Pancreas (tissue), 10 donors: ENCODE results near the gene MGMT. TPM values are rescaled to one million over a fixed set of nuclear protein-coding genes. Genes with fewer than 3 reads are reported as not detected.

Source experiments
- ATAC-seq, 4 donors: fragments of 200-7000 bp; cut with Tn5 transposase; one replicate each; pipeline versions ENCODE4 v1.8.0 to v1.9.1; 2020; ENCODE audit warnings: mild to moderate bottlenecking in 4 of 4, moderate library complexity in 4 of 4
- DNase-seq, 6 donors: peaks; one replicate each; pipeline ENCODE4 v3.0.0-alpha.2; 2020
- FAIRE-seq: peaks from 2 replicates; lab custom pipeline; 2012; peaks lifted over from hg19 to GRCh38; lab: Jason Lieb, UNC
- H3K27ac ChIP-seq, 4 donors: fragments of 200-600 bp; sonication (generic); 1 replicate in 3 of 4; 2 replicates in 1 of 4; pipeline versions ENCODE4 v1.5.0 to v1.8.0; 2020
- H3K27me3 ChIP-seq, 4 donors: fragments of 200-600 bp; one replicate each; pipeline ENCODE4 v1.8.0; 2021
- H3K36me3 ChIP-seq, 3 donors: fragments of 200-600 bp; sonication (generic) in 1 of 3; one replicate each; pipeline versions ENCODE4 v1.5.0 to v1.8.0; 2020 to 2021
- H3K4me1 ChIP-seq, 3 donors: fragments of 200-600 bp; one replicate each; pipeline ENCODE4 v1.8.0; 2021
- H3K4me3 ChIP-seq, 4 donors: fragments of 200-600 bp; sonication (generic) in 2 of 4; one replicate each; pipeline versions ENCODE4 v1.5.0 to v1.8.0; 2020 to 2021
- H3K9me3 ChIP-seq, 4 donors: fragments of 200-600 bp; one replicate each; pipeline ENCODE4 v1.8.0; 2021
- WGBS, 2 donors: extraction: QIAGEN DNeasy Blood & Tissue Kit; methylation state at CpG; one replicate each; pipeline ENCODE4 v1.1.7; 2013; 5-methylcytosine and 5-hydroxymethylcytosine counted together
- intact Hi-C, 3 donors: fragments of 100-400 bp; cut with DNase I; formaldehyde crosslinking; loops; one replicate each; pipeline versions ENCODE4 v1.11.1 to v1.14.2; 2022
- polyA plus RNA-seq, 2 donors: library from polyadenylated mRNA; stranded (reverse); fragments of 200-250 nt; gene quantifications; one replicate each; pipeline ENCODE4 v1.2.3, GENCODE V29; 2013
- total RNA-seq, 6 donors: library from RNA; stranded (reverse); fragmentation: NEBNext Ultra II Directional in 4 of 6; extraction: Animal tissue kit (Norgen Biotek cat#: 25700) in 4 of 6; gene quantifications; one replicate each; pipeline versions ENCODE4 v1.2.1 to v1.2.4, GENCODE V29; 2021 to 2023
- TF ChIP-seq, protein P1 (sequence below), 4 donors: fragments of 200-600 bp; sonication (generic) in 3 of 4; IDR thresholded peaks; one replicate each; pipeline versions ENCODE4 v1.5.0 to v1.8.0; 2021; ENCODE audit warnings: antibody characterized with exemption in 4 of 4
- donor health status: healthy with polysubstance abuse.
- donor health status: DM: no; HTN: no; CAD: no; lungs with moderate emphysema.
- donor health status: DM: no; HTN: no; CAD: no.
- donor health status: control.
- donor health status: control.
- donor health status: Bipolar disorder and iron deficiency.
- donor health status: DM: yes; HTN: yes; CAD: no.
- donor health status: DM: no; HTN: no; CAD: no.
- donor health status: DM: no; HTN: no; CAD: no.
- donor health status: DM: yes; HTN: yes; CAD: no.

Gene MGMT
- total and polyA plus RNA-seq, 8 donors = 9.1 to 18.6 (median 12.0) TPM

DNA sequence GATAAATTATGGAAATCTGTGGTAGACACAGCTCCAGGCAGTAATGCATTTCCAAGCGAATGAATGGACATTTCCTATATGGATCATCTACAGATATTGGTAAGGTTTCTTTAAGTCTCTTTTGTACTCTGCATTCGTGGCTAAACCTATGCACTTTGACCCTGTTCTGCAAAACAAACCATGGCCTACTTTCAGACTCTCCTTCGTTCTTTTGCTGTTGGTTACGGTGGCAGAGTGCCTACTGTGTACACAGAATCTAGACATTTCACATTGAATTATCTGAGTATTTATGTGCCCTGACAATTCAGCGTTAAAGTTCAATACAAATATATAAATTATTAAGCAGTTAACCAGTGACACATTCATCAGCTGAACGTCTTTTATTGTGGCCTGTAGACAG, 93.3 kb downstream of the MGMT start:
- Histone ChIP-seq H3K36me3 (no peaks in the 10 kb centered on the region), H3K27me3 (no peaks in the 10 kb centered on the region), H3K9me3 (no peaks in the 10 kb centered on the region), H3K4me3 (no peak overlapping the region), H3K27ac (no peak overlapping the region), H3K4me1 (no peaks in the 10 kb centered on the region)
- TF ChIP-seq, protein P1, sequence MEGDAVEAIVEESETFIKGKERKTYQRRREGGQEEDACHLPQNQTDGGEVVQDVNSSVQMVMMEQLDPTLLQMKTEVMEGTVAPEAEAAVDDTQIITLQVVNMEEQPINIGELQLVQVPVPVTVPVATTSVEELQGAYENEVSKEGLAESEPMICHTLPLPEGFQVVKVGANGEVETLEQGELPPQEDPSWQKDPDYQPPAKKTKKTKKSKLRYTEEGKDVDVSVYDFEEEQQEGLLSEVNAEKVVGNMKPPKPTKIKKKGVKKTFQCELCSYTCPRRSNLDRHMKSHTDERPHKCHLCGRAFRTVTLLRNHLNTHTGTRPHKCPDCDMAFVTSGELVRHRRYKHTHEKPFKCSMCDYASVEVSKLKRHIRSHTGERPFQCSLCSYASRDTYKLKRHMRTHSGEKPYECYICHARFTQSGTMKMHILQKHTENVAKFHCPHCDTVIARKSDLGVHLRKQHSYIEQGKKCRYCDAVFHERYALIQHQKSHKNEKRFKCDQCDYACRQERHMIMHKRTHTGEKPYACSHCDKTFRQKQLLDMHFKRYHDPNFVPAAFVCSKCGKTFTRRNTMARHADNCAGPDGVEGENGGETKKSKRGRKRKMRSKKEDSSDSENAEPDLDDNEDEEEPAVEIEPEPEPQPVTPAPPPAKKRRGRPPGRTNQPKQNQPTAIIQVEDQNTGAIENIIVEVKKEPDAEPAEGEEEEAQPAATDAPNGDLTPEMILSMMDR (IDR thresholded peaks at IDR 0.05) = no peak
- WGBS, 2 donors = 61 to 63% methylated on average over 6 of the region's 6 CpGs
- no peak for ATAC-seq
- no peak for DNase-seq
- FAIRE-seq = no peak
- intact Hi-C loops = no loop called here

- no peak for ATAC-seq
- intact Hi-C loops = no loop called here
Measured at GRCh38 chr10:129562487-129562886, 95.4 kb downstream of the MGMT start.

DNA sequence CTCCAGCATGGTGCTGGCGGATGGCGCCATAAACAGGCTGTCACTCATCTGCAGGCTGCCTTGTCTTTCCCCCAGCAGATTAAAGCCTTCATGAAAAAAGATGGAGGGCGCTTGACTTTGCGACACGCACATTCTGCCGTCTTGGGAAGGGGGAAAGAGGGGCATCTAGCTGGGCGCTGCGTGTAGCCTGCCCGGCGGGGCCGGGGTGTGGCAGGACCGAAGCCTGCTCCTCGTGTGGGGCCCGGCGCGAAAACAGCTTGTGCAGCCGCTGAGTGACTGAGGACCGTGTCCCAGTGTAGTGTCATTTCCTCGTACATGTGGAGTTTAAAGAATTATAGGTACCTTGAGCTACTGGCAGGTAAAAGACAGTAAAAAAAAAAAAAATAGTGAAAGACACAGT, 97.9 kb downstream of the MGMT start:
- no peaks in the 10 kb centered on the region for H3K4me1 ChIP-seq
- WGBS, 2 donors = 96 to 97% methylated on average over 19 of the region's 19 CpGs
- ATAC-seq = no peak
- H3K9me3 ChIP-seq = no peaks in the 10 kb centered on the region
- no peaks in the 10 kb centered on the region for H3K36me3 ChIP-seq
- no peak overlapping the region for H3K4me3 ChIP-seq
- H3K27ac ChIP-seq = no peak overlapping the region
- H3K27me3 ChIP-seq = no peaks in the 10 kb centered on the region
- no peak for FAIRE-seq
- intact Hi-C loops = no loop called here
- no peak for DNase-seq
- TF ChIP-seq, protein P1 (IDR thresholded peaks at IDR 0.05) = no peak

More at GRCh38 chr10:129562487-129562886, 95.4 kb downstream of the MGMT start:
- no peaks in the 10 kb centered on the region for H3K27me3 ChIP-seq
- no peak overlapping the region for H3K27ac ChIP-seq
- no peaks in the 10 kb centered on the region for H3K36me3 ChIP-seq
- FAIRE-seq (no peak), DNase-seq (no peak)
- H3K4me1 ChIP-seq = no peaks in the 10 kb centered on the region
- H3K4me3 ChIP-seq = no peak overlapping the region
- 86 to 93% methylated on average over 8 of the region's 8 CpGs for WGBS, 2 donors
- TF ChIP-seq, protein P1 (IDR thresholded peaks at IDR 0.05) = no peak
- H3K9me3 ChIP-seq = no peaks in the 10 kb centered on the region

GRCh38 chr10:129568583-129569344, 101.7 kb downstream of the MGMT start:
- no peaks in the 10 kb centered on the region for H3K36me3 ChIP-seq
- H3K27ac ChIP-seq = no peak overlapping the region
- no peaks in the 10 kb centered on the region for H3K27me3 ChIP-seq
- FAIRE-seq (no peak), ATAC-seq (no peak), DNase-seq (no peak)
- 90 to 92% methylated on average over 16 of the region's 16 CpGs for WGBS, 2 donors
- no peak overlapping the region for H3K4me3 ChIP-seq
- no peaks in the 10 kb centered on the region for H3K9me3 ChIP-seq
- intact Hi-C loops = no loop called here
- H3K4me1 ChIP-seq = no peaks in the 10 kb centered on the region
- TF ChIP-seq, protein P1 (IDR thresholded peaks at IDR 0.05) = no peak

GRCh38 chr10:129570185-129570584, 103.1 kb downstream of the MGMT start:
- no peak for ATAC-seq
- WGBS, 2 donors = 95 to 96% methylated on average over 11 of the region's 11 CpGs

More at GRCh38 chr10:129570185-129570584, 103.1 kb downstream of the MGMT start:
- no peaks in the 10 kb centered on the region for H3K4me1 ChIP-seq
- H3K4me3 ChIP-seq = no peak overlapping the region
- no peak overlapping the region for H3K27ac ChIP-seq
- TF ChIP-seq, protein P1 (IDR thresholded peaks at IDR 0.05) = no peak
- no peaks in the 10 kb centered on the region for H3K27me3 ChIP-seq
- intact Hi-C loops = no loop called here
- no peaks in the 10 kb centered on the region for H3K36me3 ChIP-seq
- H3K9me3 ChIP-seq = no peaks in the 10 kb centered on the region
- DNase-seq (no peak), FAIRE-seq (no peak)
